NCI-H69 (cell line): ENCODE results near the gene AK4.
"Not testable (repeated sequence)": the region's sequence is repeated elsewhere in the genome, so short reads cannot be mapped to it uniquely, and the experiment has no call there.

Experiments used
- DNase-seq: peaks from one replicate; lab custom pipeline; 2025; lab: John Stamatoyannopoulos, UW

AK4 gene

GRCh38 chr1:65150583-65151263, 2.7 kb downstream of the AK4 start:
- peak; percentile 30 for DNase-seq

- DNase-seq, result no peak
Measured at GRCh38 chr1:65151641-65152040, 3.6 kb downstream of the AK4 start.

GRCh38 chr1:65153635-65154034, 5.6 kb downstream of the AK4 start:
- no peak for DNase-seq

GRCh38 chr1:65156910-65157545, 9.0 kb downstream of the AK4 start:
- no peak for DNase-seq

- no peak for DNase-seq
Measured at GRCh38 chr1:65157546-65157941, 9.5 kb downstream of the AK4 start.

- not testable (repeated sequence) for DNase-seq
Measured at GRCh38 chr1:65159291-65159688, 11.3 kb downstream of the AK4 start.

- DNase-seq, result no peak
Measured at GRCh38 chr1:65159801-65160523, 12.0 kb downstream of the AK4 start.

GRCh38 chr1:65163201-65163805, 15.3 kb downstream of the AK4 start:
- DNase-seq, result no peak

GRCh38 chr1:65164101-65164500, 16.1 kb downstream of the AK4 start:
- DNase-seq, result not testable (repeated sequence)

DNA sequence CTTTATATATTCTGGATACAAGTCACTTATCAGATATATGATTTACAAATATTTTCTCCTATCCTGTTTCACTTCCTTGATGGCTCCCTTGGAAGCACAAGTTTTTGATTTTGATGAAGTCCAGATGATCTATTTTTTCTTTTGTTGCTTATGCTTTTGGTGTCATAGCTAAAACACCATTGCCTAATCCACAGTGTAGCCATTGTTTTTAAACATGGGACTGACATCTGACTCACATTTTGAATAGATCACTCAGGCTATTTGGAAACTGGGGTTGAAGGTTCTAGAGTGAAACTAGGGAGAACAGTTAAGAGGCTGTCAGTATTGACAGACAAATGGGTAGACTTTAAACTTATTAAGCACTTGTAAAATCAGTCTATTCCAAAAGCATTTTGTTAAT, 16.6 kb downstream of the AK4 start:
- no peak for DNase-seq

GRCh38 chr1:65165269-65165993, 17.4 kb downstream of the AK4 start:
- DNase-seq, result no peak

GRCh38 chr1:65166572-65167305, 18.7 kb downstream of the AK4 start:
- no peak for DNase-seq

GRCh38 chr1:65167586-65168242, 19.7 kb downstream of the AK4 start:
- DNase-seq, result no peak

GRCh38 chr1:65168867-65169266, 20.9 kb downstream of the AK4 start:
- no peak for DNase-seq

DNA sequence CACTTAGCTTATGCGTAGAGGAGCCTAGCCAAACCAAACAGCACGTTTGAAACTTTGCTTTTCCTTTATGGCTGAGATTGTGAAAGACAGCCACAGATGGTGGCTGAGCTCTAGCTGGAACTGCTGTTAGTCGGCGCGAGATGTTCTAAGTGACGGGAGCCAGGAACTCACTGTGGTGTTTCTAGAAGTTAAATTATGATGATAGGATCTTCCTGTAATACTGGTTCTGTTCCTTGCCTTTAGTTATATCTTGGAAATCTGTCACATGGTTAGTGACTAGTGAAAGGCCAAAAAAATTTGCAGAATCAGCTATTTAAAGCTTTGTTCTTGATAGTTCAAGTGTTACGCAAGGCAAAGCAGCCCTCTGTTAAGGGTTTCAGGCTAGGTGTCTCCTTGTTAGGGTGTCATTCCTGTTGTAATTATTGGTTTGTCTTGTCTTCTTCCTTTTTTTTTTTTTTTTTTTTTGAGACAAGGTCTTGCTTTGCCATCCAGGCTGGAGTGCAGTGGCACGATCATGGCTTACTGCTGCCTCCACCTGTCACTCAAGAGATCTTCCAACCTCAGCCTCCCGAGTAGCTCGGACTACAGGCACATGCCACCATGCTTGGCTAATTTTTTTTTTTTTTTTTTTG, 22.6 kb downstream of the AK4 start:
- DNase-seq, result no peak

GRCh38 chr1:65172936-65173690, 25.1 kb downstream of the AK4 start:
- DNase-seq, result no peak

GRCh38 chr1:65174585-65174984, 26.6 kb downstream of the AK4 start:
- DNase-seq, result peak; percentile 27

GRCh38 chr1:65175171-65176055, 27.4 kb downstream of the AK4 start:
- DNase-seq, result no peak

- DNase-seq, result no peak
Measured at GRCh38 chr1:65176056-65176450, 28.1 kb downstream of the AK4 start.
